H1 (cell line): ENCODE measurements around the gene HS6ST1. TPM values are rescaled to one million over a fixed set of nuclear protein-coding genes. Genes with fewer than 3 reads are reported as not detected.

Experiments
- CTCF ChIA-PET: fragments of 300-600 bp; sonication (Branson Sonifier 250); formaldehyde crosslinking; loops from one replicate; lab custom pipeline; 2021; ENCODE audit not compliant: partially characterized antibody; lab: Charles Lee
- POLR2A ChIA-PET: fragments of 300-600 bp; sonication (Branson Sonifier 250); formaldehyde crosslinking; loops from one replicate; lab custom pipeline; 2021; ENCODE audit warnings: inconsistent platforms; ENCODE audit not compliant: partially characterized antibody; lab: Charles Lee
- DNase-seq, 2 experiments: peaks; one replicate each; pipeline versions ENCODE4 v3.0.0 to v3.0.0-alpha.2; 2010 to 2022; ENCODE audit warnings: low spot score in 2 of 2, low read depth in 1 of 2, mixed read lengths in 1 of 2
- FAIRE-seq: peaks from 2 replicates; lab custom pipeline; 2011; peaks lifted over from hg19 to GRCh38; lab: Jason Lieb, UNC
- H2AFZ ChIP-seq: 2 replicates; pipeline ENCODE4 v1.8.1; 2012; ENCODE audit warnings: low read length, inconsistent platforms
- H2AK5ac ChIP-seq: 2 replicates; pipeline ENCODE4 v1.6.1; 2013; ENCODE audit warnings: low read depth, low read length
- H2BK120ac ChIP-seq: replicated peaks from 2 replicates; pipeline ENCODE3; 2013; ENCODE audit warnings: low read depth, low read length, inconsistent platforms
- H2BK12ac ChIP-seq: 2 replicates; pipeline ENCODE4 v1.6.1; 2013; ENCODE audit warnings: low read depth, low read length
- H2BK15ac ChIP-seq: 2 replicates; pipeline ENCODE4 v1.6.1; 2013; ENCODE audit warnings: low read length
- H2BK20ac ChIP-seq: 2 replicates; pipeline ENCODE4 v1.6.1; 2013; ENCODE audit warnings: low read length
- H2BK5ac ChIP-seq: 2 replicates; pipeline ENCODE4 v1.6.1; 2013; ENCODE audit warnings: low read depth, low read length
- H3K14ac ChIP-seq: 2 replicates; pipeline ENCODE4 v1.6.1; 2013; ENCODE audit warnings: inconsistent platforms; ENCODE audit not compliant: insufficient read length
- H3K18ac ChIP-seq: 2 replicates; pipeline ENCODE4 v1.6.1; 2013; ENCODE audit warnings: low read length; ENCODE audit errors: extremely low read depth
- H3K23ac ChIP-seq: 2 replicates; pipeline ENCODE4 v1.6.1; 2013; ENCODE audit warnings: inconsistent platforms; ENCODE audit not compliant: insufficient read length
- H3K23me2 ChIP-seq: 2 replicates; pipeline ENCODE4 v1.6.1; 2013; ENCODE audit warnings: low read depth, low read length
- H3K27ac ChIP-seq: 2 replicates; pipeline ENCODE4 v1.6.1; 2011; ENCODE audit warnings: low read depth, low read length, inconsistent platforms
- H3K27me3 ChIP-seq, 4 experiments: replicated peaks in 1 of 4; 1 replicate in 1 of 4; 2 replicates in 3 of 4; pipeline versions ENCODE4 v1.6.1 to v1.8.1; 2011 to 2013; ENCODE audit warnings: low read length in 3 of 4, mild to moderate bottlenecking in 3 of 4, inconsistent platforms in 2 of 4, mixed read lengths in 2 of 4, moderate library complexity in 1 of 4; ENCODE audit not compliant: control insufficient read depth in 3 of 4, insufficient read depth in 3 of 4; ENCODE audit errors: extremely low read depth in 1 of 4
- H3K36me3 ChIP-seq, 4 experiments: 2 replicates each; pipeline versions ENCODE4 v1.6.1 to v1.8.1; 2011 to 2013; ENCODE audit warnings: mild to moderate bottlenecking in 4 of 4, low read length in 3 of 4, moderate library complexity in 2 of 4, control low read depth in 1 of 4, inconsistent platforms in 1 of 4; ENCODE audit not compliant: insufficient read depth in 4 of 4, control insufficient read depth in 2 of 4
- H3K4ac ChIP-seq: replicated peaks from 2 replicates; pipeline ENCODE3; 2013; ENCODE audit warnings: low read length, low read depth, mixed read lengths, inconsistent platforms; ENCODE audit not compliant: insufficient read length
- H3K4me1 ChIP-seq, 4 experiments: replicated peaks in 1 of 4; 1 replicate in 1 of 4; 2 replicates in 3 of 4; pipeline versions ENCODE4 v1.6.1 to v1.8.1; 2011 to 2013; ENCODE audit warnings: low read length in 3 of 4, inconsistent platforms in 2 of 4, mixed read lengths in 1 of 4; ENCODE audit not compliant: insufficient read depth in 4 of 4, control insufficient read depth in 3 of 4
- H3K4me2 ChIP-seq, 2 experiments: 2 replicates each; pipeline versions ENCODE4 v1.6.1 to v1.8.1; 2011 to 2013; ENCODE audit warnings: low read depth in 2 of 2, low read length in 2 of 2, control low read depth in 1 of 2, inconsistent platforms in 1 of 2, mild to moderate bottlenecking in 1 of 2; ENCODE audit not compliant: insufficient read depth in 1 of 2
- H3K4me3 ChIP-seq, 4 experiments: fragments of 200-600, 300-600 bp in 1 of 4; sonication (generic), shearing (Covaris generic), sonication (Bioruptor Twin) in 1 of 4; 2 replicates each; pipeline versions ENCODE4 v1.5.1 to v1.8.1; 2011 to 2016; ENCODE audit warnings: low read length in 4 of 4, low read depth in 3 of 4, control low read depth in 2 of 4, inconsistent platforms in 2 of 4, mild to moderate bottlenecking in 2 of 4, mixed read lengths in 1 of 4, moderate library complexity in 1 of 4; ENCODE audit not compliant: insufficient read depth in 2 of 4; ENCODE audit errors: extremely low read depth in 1 of 4
- H3K56ac ChIP-seq: replicated peaks from 2 replicates; pipeline ENCODE3; 2013; ENCODE audit warnings: low read depth, mild to moderate bottlenecking, mixed read lengths, low read length, inconsistent platforms; ENCODE audit not compliant: insufficient read length
- H3K79me1 ChIP-seq: 2 replicates; pipeline ENCODE4 v1.6.1; 2013; ENCODE audit warnings: low read depth, low read length, control low read depth
- H3K79me2 ChIP-seq, 2 experiments: 2 replicates each; pipeline versions ENCODE4 v1.6.1 to v1.8.1; 2012 to 2013; ENCODE audit warnings: low read length in 2 of 2, mild to moderate bottlenecking in 2 of 2, inconsistent platforms in 1 of 2; ENCODE audit not compliant: insufficient read depth in 2 of 2, control insufficient read depth in 1 of 2
- H3K9ac ChIP-seq, 4 experiments: replicated peaks in 1 of 4; 1 replicate in 1 of 4; 2 replicates in 3 of 4; pipeline versions ENCODE4 v1.6.1 to v1.8.1; 2011 to 2013; ENCODE audit warnings: low read depth in 3 of 4, low read length in 3 of 4, control low read depth in 2 of 4, mild to moderate bottlenecking in 2 of 4, moderate library complexity in 2 of 4, inconsistent platforms in 1 of 4; ENCODE audit errors: extremely low read depth in 1 of 4
- H3K9me3 ChIP-seq, 2 experiments: 2 replicates each; pipeline versions ENCODE4 v1.6.1 to v1.8.1; 2012 to 2013; ENCODE audit warnings: mild to moderate bottlenecking in 2 of 2, moderate library complexity in 2 of 2, control low read depth in 1 of 2, inconsistent platforms in 1 of 2, low read depth in 1 of 2, low read length in 1 of 2, mixed read lengths in 1 of 2; ENCODE audit not compliant: insufficient read depth in 2 of 2
- H4K20me1 ChIP-seq, 2 experiments: replicated peaks in 1 of 2; 2 replicates each; pipeline versions ENCODE3 to v1.8.1; 2011 to 2013; ENCODE audit warnings: inconsistent platforms in 2 of 2, low read length in 2 of 2, mild to moderate bottlenecking in 1 of 2; ENCODE audit not compliant: insufficient read depth in 2 of 2, control insufficient read depth in 1 of 2
- H4K5ac ChIP-seq: 2 replicates; pipeline ENCODE4 v1.6.1; 2013; ENCODE audit warnings: low read length, low read depth, mixed read lengths, inconsistent platforms; ENCODE audit not compliant: insufficient read length
- H4K8ac ChIP-seq: 2 replicates; pipeline ENCODE4 v1.8.0; 2013; ENCODE audit warnings: mild to moderate bottlenecking, moderate library complexity, low read length, inconsistent platforms; ENCODE audit not compliant: insufficient read depth; ENCODE audit errors: extremely low read depth
- H4K91ac ChIP-seq: replicated peaks from 2 replicates; pipeline ENCODE3; 2013; ENCODE audit warnings: low read length, mixed read lengths, inconsistent platforms; ENCODE audit not compliant: insufficient read length
- BACH1 ChIP-seq: IDR thresholded peaks from 2 replicates; pipeline ENCODE4 v1.6.1; 2012; ENCODE audit warnings: low read length, improper control_type of control experiment
- BCL11A ChIP-seq, 2 experiments: IDR thresholded peaks; one replicate each; pipeline ENCODE4 v1.6.1; 2011; ENCODE audit warnings: low read depth in 2 of 2, low read length in 2 of 2, mild to moderate bottlenecking in 2 of 2
- CBX5 ChIP-seq: fragments of 300-800, 300-1000 bp; sonication (generic); IDR thresholded peaks from 2 replicates; pipeline ENCODE4 v1.7.1; 2016; ENCODE audit warnings: antibody characterized with exemption, low read length, low read depth
- HDAC6 ChIP-seq: IDR thresholded peaks from one replicate; pipeline ENCODE4 v1.7.1; 2012; ENCODE audit warnings: low read depth, mild to moderate bottlenecking, inconsistent platforms, low read length, moderate library complexity
- JUN ChIP-seq: IDR thresholded peaks from 2 replicates; pipeline ENCODE4 v1.6.1; 2011; ENCODE audit warnings: low read depth, mild to moderate bottlenecking, improper control_type of control experiment, low read length
- KDM1A ChIP-seq: fragments of 200-600, 300-600 bp; sonication (generic); IDR thresholded peaks from 2 replicates; pipeline ENCODE4 v1.7.1; 2016; ENCODE audit warnings: mild to moderate bottlenecking, low read length, borderline replicate concordance
- KDM4A ChIP-seq: IDR thresholded peaks from one replicate; pipeline ENCODE4 v1.7.1; 2012; ENCODE audit warnings: low read depth, mild to moderate bottlenecking, moderate library complexity, low read length, inconsistent platforms; ENCODE audit not compliant: severe bottlenecking
- RFX5 ChIP-seq: IDR thresholded peaks from 2 replicates; pipeline ENCODE4 v1.6.1; 2011; ENCODE audit warnings: low read depth, low read length, improper control_type of control experiment, borderline replicate concordance
- RNF2 ChIP-seq: fragments of 200-900, 300-1000 bp; sonication (generic); IDR thresholded peaks from 2 replicates; pipeline ENCODE4 v1.7.1; 2016; ENCODE audit warnings: borderline replicate concordance, low read depth, mild to moderate bottlenecking, antibody characterized with exemption, low read length; ENCODE audit not compliant: poor library complexity, severe bottlenecking; ENCODE audit errors: missing control alignments
- RXRA ChIP-seq: IDR thresholded peaks from 2 replicates; pipeline ENCODE4 v1.6.1; 2011; ENCODE audit warnings: low read depth, mild to moderate bottlenecking, low read length, moderate library complexity; ENCODE audit not compliant: insufficient read depth
- SAP30 ChIP-seq: fragments of 300-600 bp; sonication (generic); IDR thresholded peaks from 2 replicates; pipeline ENCODE4 v1.7.1; 2012; ENCODE audit warnings: low read length, moderate library complexity, mild to moderate bottlenecking, inconsistent platforms; ENCODE audit not compliant: insufficient read depth, insufficient replicate concordance
- SP2 ChIP-seq: IDR thresholded peaks from 2 replicates; pipeline ENCODE4 v1.6.1; 2012; ENCODE audit warnings: mild to moderate bottlenecking, low read length, inconsistent platforms
- WGBS, 2 experiments: shearing (Covaris generic) in 1 of 2; methylation state at CpG; one replicate each; pipeline versions ENCODE4 v1.1.6 to v1.1.7; 2013 to 2015; ENCODE audit warnings: low lambda C conversion rate in 2 of 2, mixed read lengths in 2 of 2, inconsistent platforms in 1 of 2, low coverage in 1 of 2, missing lambda C conversion rate in 1 of 2; ENCODE audit not compliant: insufficient replicate concordance in 2 of 2, insufficient coverage in 1 of 2, insufficient read length in 1 of 2; ENCODE audit errors: extremely low coverage in 1 of 2, missing lambda C conversion rate in 1 of 2; 5-methylcytosine and 5-hydroxymethylcytosine counted together
- polyA plus RNA-seq, 7 experiments: library from polyadenylated mRNA; depleted of rRNA in 3 of 7; stranded (reverse) in 5 of 7; unstranded in 2 of 7; fragments of >200 nt in 5 of 7; fragments of 200-250 nt in 2 of 7; gene quantifications; 1 replicate in 5 of 7; 2 replicates in 1 of 7; 4 replicates in 1 of 7; pipeline versions ENCODE4 v1.2.1 to v1.2.3, GENCODE V29; 2011 to 2013; ENCODE audit warnings: missing spikeins in 2 of 7, mixed read lengths in 2 of 7
- total RNA-seq: library from RNA; stranded (reverse); fragmentation: NEBNext Ultra II Directional; extraction: Animal tissue kit (Norgen Biotek cat#: 25700); gene quantifications from 2 replicates; pipeline ENCODE4 v1.2.1, GENCODE V29; 2021

Gene HS6ST1
- total and polyA plus RNA-seq, 2 of the 8 experiments (the other 6 are each of a cell fraction or from before 2014, with no cell fraction given): 37.4 to 74.6 TPM

- Histone ChIP-seq H3K14ac (no peak overlapping the region), H3K79me2 (no peaks in the 10 kb centered on the region), H3K56ac (no peak overlapping the region), H4K20me1 (no peaks in the 10 kb centered on the region), H3K4me2 (no peak overlapping the region), H2AFZ (no peak overlapping the region), H3K4ac (no peak overlapping the region), H3K23ac (no peak overlapping the region), H2AK5ac (no peak overlapping the region), H2BK15ac (no peak overlapping the region), H3K27ac (no peak overlapping the region), H2BK20ac (no peak overlapping the region), H3K4me3 (no peak overlapping the region), H2BK12ac (no peak overlapping the region), H3K27me3 (no peaks in the 10 kb centered on the region; a peak in 1 of 7 replicates), H3K9ac (no peak overlapping the region), H3K18ac (no peak overlapping the region; the same call in 1 of the 2 replicates), H4K91ac (no peak overlapping the region), H3K9me3 (peaks cover 2 to 6% of the 10 kb centered on the region in 2 experiments; a peak in 3 of 4 replicates), H4K5ac (no peak overlapping the region), H2BK5ac (no peak overlapping the region), H2BK120ac (no peak overlapping the region), H3K79me1 (no peaks in the 10 kb centered on the region), H3K4me1 (peaks cover 0 to 3% (median 0%) of the 10 kb centered on the region in 4 experiments; a peak in 1 of 7 replicates), H4K8ac (peak overlapping the region; percentile 57; the same call in 1 of the 2 replicates), H3K23me2 (peaks cover 3% of the 10 kb centered on the region; the same call in 1 of the 2 replicates), H3K36me3 (no peaks in the 10 kb centered on the region; a peak in 1 of 8 replicates)
- ChIA-PET POLR2A (no interaction called here), CTCF (interaction anchor here (1.6 kb wide), 1 partner anchor 24 kb away, joined by 3 read pairs; no protein-coding TSS in a partner anchor)
- WGBS, 2 experiments: 92% methylated on average over 30 of the region's 43 CpGs; no CpG with 5 or more reads in 1 of the 2 experiments
- no peak for FAIRE-seq
- no peak for DNase-seq
- TF ChIP-seq HDAC6 (no peak), KDM4A (no peak), SAP30 (no peak), SP2 (no peak), RNF2 (no peak), KDM1A (no peak), BCL11A (IDR thresholded peaks at IDR 0.05; ENCODE audit: low read depth in 2 of 2, low read length in 2 of 2) (no peak), CBX5 (no peak), RXRA (no peak), BACH1 (no peak), RFX5 (no peak), JUN (no peak)
Measured at GRCh38 chr2:128345436-128346165, 26.9 kb upstream of the HS6ST1 start.
